ENCODE results near the gene KAT2B. TPM values are rescaled to one million over a fixed set of nuclear protein-coding genes. Genes with fewer than 3 reads are reported as not detected.
A peak's percentile ranks its signal among the peaks of the same experiment; 100 is the strongest.

Gene KAT2B
- total and polyA plus RNA-seq, 2 of the 8 experiments (the other 6 are each of a cell fraction or from before 2014, with no cell fraction given): 0.24 to 0.91 TPM

DNA sequence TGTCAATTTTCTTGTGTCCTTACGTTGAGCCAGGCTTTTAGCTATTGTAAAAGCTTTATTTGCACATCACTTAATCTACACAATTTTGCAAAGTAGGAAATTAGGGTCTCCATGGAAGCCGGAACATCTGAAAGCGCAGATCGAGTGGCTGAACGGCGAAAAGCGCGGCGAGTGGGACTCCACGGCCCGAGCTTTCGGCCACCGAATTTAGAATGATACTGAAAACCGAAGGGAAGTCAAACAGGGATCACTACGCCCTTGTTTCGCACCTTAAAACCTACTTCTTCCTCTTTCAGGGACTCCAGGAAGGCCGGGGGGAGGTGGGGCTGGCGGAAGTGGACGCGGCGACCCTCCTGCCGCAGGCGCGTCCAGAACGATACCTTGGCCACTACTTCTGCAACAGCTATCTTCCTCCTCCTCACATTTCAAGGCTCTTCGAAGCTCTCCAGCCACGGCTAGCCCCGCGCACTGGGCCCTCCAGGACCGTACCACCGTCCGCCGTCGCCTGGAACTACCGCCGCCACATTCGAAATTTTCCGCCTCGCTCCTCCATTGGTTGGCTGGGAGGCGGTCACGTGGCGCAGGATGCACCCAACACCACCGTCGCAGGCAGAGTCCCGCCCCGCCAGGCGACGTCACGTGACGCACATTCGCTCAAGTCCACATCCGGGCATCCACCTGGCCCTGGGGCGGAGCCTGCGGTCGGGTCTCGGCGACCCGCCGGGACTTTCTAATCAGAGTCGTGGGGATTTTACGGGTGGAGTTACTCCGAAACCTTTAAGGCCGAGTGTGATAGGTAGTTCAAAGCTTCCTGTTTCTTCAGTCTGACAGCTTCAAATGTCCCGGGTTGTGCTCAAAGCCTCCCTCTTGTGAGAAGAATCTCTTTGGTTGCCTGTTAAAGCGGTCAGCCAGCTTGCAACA lies 145.7 kb downstream of the KAT2B start, which contains the start of gene SGO1 (continued):
- no peak for TF ChIP-seq ZNF274 (IDR thresholded peaks at IDR 0.05; ENCODE audit: borderline replicate concordance, extremely low read depth, low read length)
- peak; percentile 53; the same call in 1 of the 2 replicates for TF ChIP-seq KDM5A (IDR thresholded peaks at IDR 0.05; ENCODE audit: low read length)
- TF ChIP-seq, protein P1, sequence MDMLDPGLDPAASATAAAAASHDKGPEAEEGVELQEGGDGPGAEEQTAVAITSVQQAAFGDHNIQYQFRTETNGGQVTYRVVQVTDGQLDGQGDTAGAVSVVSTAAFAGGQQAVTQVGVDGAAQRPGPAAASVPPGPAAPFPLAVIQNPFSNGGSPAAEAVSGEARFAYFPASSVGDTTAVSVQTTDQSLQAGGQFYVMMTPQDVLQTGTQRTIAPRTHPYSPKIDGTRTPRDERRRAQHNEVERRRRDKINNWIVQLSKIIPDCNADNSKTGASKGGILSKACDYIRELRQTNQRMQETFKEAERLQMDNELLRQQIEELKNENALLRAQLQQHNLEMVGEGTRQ (IDR thresholded peaks at IDR 0.05; ENCODE audit: low read length): peak; percentile 100
- TF ChIP-seq FOSL1 (IDR thresholded peaks at IDR 0.05; ENCODE audit: insufficient read depth, low read depth, low read length): no peak
- TF ChIP-seq BACH1 (IDR thresholded peaks at IDR 0.05; ENCODE audit: low read length): no peak
- no peak for TF ChIP-seq CTBP2 (IDR thresholded peaks at IDR 0.05; ENCODE audit: borderline replicate concordance, insufficient read depth, insufficient read length, low read length)
- TF ChIP-seq NRF1 (IDR thresholded peaks at IDR 0.05; ENCODE audit: low read depth, low read length): no peak
- TF ChIP-seq TEAD4 (IDR thresholded peaks at IDR 0.05; ENCODE audit: low read depth, low read length): no peak
- TF ChIP-seq BRCA1 (IDR thresholded peaks at IDR 0.05; ENCODE audit: low read depth, low read length): no peak
- TF ChIP-seq POLR2A (IDR thresholded peaks at IDR 0.05; ENCODE audit: control extremely low read depth in 1 of 2, low read depth in 2 of 2, low read length in 2 of 2): peak; percentile 84 to 87
- TF ChIP-seq CBX5 (IDR thresholded peaks at IDR 0.05; ENCODE audit: low read depth, low read length): no peak
- TF ChIP-seq EZH2 (IDR thresholded peaks at IDR 0.05; ENCODE audit: low read depth, low read length, severe bottlenecking): no peak
- peak; percentile 85; the same call in 1 of the 2 replicates for TF ChIP-seq SP4 (IDR thresholded peaks at IDR 0.05; ENCODE audit: low read length)
